Measurements from ENCODE around the gene PDCL2.
"Not testable (repeated sequence)": the region's sequence is repeated elsewhere in the genome, so short reads cannot be mapped to it uniquely, and the experiment has no call there.

Gene PDCL2

DNA sequence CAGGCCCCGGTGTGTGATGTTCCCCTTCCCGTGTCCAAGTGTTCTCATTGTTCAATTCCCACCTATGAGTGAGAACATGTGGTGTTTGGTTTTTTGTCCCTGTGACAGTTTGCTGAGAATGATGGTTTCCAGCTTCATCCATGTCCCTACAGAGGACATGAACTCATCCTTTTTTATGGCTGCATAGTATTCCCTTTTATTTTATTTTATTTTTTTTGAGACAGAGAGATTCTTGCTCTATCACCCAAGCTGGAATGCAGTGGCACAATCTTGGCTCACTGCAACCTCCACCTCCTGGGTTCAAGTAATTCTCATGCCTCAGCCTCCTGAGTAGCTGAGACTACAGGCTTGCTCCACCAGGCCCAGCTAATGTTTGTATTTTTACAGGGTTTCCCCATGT, 9.3 kb downstream of the PDCL2 start:
- not testable (repeated sequence) for DNase-seq

DNA sequence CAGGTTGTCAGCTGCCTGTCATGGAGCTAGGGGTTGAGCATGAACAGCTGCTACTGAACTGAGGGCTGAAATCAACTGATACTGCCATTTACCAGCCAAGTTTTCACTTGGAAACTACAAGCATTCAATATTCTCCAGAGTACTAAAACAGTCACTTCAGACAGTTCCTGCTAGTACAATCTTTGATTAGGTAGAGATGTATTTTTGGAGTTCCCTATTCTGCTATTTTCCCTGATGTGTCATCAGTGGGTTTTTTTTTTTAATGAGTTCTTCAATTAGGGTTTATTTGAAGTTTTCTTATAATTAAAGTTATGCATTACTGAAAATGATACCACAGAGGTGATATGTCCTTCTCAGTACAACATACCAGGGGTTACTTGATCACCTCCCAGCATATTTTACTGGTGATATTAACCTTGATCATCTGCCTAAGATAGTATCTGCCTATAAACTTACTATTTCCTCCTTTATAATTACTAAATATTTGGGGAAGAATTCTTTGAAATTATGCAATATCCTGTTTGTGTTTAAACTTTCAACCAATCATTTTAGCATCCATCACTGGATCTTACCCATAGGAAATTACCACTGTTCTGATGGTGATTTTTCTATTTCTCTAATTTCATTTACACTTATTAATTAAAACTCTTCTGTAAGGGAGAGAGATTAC, 13.6 kb downstream of the PDCL2 start:
- peak; percentile 26 to 68 (median 53) for DNase-seq

DNA sequence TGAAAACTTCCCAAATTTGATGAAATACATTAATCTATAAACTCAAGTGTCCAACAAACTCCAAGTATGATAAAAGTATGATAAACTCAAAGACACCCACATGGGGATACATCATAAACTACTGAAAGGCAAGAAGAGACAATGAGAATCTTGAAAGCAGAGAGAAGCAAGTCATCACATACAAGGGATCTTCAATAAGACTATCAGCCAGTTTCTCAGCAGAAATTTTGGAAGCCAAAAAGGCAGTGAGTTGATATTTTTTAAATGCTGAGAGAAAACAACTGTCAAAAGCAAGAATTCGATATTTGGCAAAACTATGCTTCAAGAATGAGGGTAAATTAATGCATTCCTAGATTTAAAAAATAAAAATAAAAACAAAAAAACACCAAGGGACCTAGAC, 16.5 kb downstream of the PDCL2 start:
- DNase-seq: no peak

DNA sequence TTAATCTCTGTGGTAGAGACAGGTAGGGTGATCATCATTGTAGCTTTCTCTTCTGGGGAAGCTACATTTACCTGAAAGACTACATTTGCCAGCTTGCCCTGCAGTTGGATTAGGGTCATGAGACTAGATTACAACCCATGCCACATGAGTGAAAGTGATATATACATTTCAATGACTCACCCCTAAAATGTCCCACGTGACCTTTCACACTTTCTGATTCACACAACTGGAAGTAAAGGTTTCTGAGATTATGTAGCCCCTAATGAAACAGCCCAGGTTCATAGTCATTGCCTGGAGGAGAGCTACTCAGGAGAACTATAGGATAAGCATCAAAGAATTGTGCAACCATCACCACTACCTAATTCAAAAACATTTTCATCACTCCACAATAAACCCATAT, 17.8 kb downstream of the PDCL2 start:
- DNase-seq: peak; percentile 6 to 23 (median 16)

DNA sequence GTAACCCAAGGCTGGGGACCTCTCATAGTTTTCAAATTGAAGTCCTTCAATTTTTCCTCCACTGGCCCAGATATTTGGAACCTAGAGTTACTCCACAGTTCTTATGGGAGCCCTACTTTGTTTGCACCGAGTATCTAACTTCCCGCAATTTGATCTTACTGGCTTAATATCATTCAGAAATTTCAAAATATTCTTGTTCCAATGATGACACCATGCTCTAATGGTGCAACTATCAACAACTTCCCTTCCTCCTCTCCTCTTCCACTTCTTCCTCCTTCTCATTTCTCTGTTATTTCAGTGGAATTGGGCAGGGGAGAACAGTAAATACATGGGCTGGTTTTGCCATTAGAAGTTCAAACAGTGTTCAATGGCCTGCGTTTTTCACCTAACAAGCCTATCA, 20.2 kb downstream of the PDCL2 start:
- DNase-seq: peak; percentile 4 to 39 (median 29)

DNA sequence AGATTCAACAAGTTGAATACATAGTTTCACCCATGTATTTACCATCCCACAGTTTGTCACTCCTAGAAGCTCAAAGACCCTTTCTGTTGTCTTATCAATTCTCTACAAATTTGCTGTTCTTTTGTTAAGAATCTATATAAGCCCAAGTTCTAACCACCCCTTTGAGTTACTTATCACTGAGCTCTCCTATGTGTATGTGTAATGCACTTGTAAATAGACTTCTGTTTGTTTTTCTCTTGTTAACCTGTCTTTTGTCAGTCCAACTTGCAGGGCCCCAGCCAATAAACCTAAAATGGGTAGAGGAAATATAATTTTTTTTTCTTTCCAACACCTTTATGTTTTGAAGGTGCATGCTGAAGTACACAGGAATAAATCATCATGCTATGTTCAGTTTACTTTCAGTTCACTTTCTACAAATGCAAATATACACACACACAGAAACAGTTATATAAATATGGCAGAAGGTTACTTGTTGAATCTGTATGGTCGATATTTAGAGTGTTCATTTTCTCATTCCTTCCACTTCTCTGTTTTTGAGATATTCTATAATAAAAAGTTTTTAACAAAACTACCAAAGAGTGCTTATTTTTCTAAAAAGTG, 23.0 kb downstream of the PDCL2 start:
- no peak for DNase-seq

DNA sequence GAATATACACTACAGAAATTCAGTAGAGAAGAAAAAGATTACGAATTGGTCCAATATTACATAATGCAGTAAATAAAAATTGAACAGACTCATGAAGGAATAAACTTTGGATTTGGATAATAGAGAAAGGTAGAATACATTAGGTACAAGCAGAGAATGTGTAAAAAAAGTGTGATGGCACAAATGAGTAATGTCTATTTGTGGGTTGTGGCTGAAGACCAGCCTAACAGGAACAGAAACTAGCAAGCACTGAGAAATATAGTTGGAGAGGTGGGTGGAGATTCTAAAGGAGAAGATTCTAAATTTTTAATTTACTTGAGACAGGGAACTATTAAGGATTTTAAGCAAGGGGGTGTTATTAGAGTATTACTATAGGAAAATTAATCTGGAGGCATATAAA, 30.2 kb downstream of the PDCL2 start:
- peak; percentile 65 to 85 (median 85) for DNase-seq

DNA sequence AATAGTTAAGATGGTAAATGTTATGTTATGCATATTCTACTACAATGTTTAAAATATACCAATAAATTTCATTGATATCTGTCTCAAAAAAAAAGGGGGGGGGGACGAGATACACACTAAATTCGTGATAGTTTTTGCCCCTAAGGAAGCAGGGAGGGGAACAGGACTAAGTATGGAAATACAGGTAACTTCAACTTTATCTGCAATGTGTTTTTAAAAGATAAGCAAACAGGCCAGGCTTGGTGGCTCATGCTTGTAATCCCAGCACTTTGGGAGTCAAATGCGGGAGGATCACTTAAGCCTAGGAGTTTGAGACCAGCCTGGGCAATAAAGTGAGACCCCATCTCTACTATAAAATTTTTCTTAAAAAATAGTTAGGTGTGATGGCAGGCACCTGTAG, 31.9 kb downstream of the PDCL2 start:
- DNase-seq: no peak

DNA sequence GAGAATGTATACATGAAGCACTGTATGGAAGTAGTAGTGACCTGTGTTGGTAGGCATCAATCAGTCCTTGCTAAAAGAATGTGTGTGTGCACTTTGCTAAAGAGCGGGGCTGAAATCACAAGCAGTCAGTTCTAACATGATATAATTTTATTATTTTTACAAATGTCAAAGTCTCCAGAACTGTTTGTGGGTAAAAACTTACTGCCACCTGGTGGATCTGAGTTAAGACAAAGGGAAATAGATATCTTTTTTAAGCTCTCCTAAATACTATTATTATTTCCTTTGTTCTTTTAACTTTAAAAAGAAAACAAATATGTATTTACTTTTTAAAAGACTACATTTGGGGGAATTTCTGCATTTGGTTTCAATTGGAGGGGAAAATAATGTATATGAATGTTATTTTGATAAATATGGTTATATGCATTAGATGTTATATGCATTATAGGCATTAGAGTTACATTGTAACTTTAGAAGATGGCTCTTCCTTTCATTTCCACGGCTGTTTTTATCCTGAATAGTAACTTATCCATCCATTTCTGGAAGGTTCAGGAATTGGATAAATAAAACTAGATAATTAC, 37.5 kb downstream of the PDCL2 start:
- peak; percentile 31 to 43 (median 36) for DNase-seq

DNA sequence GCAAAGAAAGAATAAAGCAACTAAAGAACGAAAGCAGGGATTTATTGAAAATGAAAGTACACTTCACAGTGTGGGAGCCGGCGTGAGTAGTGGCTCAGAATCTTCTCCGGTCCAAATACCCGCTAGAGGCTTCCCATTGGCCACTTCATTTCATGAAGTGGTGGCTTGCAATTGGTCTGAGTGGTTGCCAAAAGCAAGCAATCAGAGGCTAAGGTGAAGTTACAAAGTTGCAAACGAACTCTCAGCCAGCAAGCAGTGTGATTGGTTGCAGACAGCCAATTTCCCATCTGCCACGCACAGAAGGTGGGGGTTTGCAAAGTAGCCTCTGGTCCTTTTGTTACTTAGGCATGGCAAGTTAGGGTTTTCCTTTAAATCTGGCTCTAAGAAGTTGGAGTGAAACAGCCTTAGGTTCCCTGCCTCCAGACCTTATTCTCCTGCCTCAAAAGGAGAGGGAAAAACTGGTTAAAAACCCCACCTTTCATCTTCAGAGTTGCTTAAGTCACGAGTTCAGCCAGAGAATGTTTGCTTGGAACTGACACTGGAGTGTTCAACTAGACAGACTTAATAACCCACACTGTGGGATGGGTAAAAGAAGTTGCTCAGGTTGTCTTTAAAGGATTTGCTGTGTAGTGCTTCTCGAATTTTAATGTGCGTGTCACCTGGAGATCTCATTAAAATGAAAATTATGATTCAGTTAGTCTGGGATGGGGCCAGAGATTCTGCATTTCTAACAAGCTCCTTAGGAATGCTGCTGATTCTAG, 38.4 kb downstream of the PDCL2 start:
- no peak for DNase-seq

DNA sequence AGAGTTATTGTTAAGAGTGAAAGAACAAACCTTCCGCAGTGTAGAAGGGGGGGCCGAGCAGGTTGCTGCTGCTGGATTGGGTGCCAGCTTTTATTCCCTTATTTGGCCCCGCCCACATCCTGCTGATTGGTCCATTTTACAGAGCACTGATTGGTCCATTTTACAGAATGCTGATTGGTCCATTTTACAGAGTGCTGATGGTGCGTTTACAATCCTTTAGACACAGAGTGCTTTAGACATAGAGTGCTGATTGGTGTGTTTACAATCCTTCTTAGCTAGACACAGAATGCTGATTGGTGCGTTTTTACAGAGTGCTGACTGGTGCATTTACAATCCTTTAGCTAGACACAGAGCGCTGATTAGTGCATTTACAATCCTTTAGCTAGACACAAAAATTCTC, 40.1 kb downstream of the PDCL2 start:
- DNase-seq: not testable (repeated sequence)

DNA sequence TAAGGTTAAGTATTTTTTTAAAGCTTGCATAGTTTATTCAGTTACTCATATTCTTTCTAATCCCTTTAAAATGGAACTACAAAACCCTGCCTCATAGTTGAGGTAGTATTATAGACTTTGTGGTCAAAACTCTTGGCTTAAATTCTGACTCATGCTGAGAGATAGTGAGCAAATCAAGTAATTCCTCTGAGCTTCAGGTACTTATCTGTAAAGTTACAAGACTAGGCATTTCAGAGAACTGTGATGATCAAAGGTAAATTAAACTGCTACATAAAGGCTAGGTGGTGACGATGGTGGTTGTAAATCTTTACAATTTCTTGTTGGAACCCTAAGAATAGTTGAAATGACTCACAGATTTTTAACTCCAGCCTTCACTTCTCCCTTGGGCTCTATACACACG, 42.2 kb downstream of the PDCL2 start:
- DNase-seq: no peak

DNA sequence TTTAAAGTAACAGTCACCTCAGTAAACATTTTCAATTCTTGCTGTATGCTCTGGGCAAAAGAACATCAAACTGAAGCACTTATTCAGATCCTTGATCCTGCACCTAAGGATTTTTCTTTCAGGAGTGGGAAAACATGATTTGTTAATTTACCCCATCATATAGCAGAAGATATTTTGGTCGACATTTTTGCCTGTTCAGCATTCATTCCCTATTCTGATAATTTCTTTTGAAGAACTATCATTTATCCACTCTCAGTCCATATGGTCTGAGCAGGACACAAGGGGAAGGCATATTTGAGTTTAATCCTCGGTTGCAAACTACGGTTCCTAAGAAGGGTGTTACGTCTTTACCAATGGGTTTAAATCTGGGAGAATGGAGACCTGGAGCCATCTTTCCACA, 44.1 kb downstream of the PDCL2 start:
- no peak for DNase-seq

DNA sequence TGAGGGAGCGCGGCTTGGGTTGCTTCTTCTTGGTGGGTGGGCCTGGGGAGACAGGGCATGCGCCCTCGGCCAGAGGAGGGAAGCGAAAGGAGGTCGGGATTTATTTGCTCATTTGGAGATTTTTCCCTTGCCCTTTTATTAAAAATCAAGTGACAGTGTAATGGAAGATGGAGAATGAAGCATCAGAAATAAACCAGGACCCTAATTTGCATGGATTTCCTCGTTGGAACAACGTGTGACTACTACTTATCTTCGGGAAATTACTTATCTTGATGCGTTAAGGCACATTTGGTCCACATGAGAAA, 44.6 kb downstream of the PDCL2 start:
- peak in 1 of 3 donors; percentile 37 for DNase-seq

DNA sequence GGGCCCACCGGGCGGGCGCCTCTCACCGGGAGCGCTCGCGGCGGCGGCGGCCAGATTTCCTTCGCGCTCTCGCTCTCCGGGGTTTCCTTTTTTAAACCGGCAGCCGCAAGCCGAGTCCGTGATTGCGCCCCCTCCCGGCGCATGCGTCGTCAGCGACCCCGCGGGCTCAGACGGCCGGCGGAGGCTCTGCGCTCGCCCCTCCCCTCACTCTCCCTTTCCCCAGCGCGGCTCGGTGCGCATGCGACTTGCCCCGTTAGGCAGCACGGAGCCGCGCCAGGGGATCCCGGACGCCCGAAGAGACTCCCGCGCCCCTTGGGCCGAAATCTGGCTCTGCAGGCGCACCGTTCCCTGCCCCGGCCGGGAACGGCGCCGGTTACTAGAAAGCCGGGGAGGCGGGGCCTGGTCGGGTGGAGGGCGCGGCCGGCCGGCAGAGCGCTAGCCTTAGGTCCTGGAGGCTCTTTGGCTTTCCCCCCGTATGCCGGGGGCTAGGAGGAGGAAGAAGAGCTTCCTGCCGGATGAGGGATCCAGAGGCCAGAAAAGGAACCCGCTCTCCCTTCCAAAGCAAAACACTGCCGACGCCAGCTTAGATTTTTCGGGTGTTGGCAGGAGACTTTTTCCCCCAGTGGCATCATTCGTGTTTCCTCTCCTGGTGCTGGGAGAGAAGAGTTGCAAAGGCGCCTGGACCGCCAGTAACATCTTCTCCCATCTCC, 45.1 kb downstream of the PDCL2 start, which contains the start of gene CLOCK:
CLOCK (minus strand) TSS at position 154 of the 710 bp plus-strand sequence. CDS start 64,124 bp downstream, outside the sequence.
- peak; percentile 90 to 94 (median 92) for DNase-seq

DNA sequence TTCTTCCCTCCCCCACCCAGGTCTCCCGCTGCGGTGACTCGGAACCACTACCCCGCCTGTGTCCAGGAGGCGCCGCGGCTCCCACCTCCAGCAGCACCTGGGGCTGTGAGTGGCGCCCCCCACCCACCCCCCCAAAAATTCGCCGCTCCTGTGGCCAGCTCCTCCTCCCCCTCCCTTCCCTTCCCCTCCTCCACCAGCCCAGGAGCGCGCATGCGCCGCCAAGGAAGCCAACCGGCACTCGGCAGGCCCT, 45.6 kb downstream of the PDCL2 start:
- no peak for DNase-seq

DNA sequence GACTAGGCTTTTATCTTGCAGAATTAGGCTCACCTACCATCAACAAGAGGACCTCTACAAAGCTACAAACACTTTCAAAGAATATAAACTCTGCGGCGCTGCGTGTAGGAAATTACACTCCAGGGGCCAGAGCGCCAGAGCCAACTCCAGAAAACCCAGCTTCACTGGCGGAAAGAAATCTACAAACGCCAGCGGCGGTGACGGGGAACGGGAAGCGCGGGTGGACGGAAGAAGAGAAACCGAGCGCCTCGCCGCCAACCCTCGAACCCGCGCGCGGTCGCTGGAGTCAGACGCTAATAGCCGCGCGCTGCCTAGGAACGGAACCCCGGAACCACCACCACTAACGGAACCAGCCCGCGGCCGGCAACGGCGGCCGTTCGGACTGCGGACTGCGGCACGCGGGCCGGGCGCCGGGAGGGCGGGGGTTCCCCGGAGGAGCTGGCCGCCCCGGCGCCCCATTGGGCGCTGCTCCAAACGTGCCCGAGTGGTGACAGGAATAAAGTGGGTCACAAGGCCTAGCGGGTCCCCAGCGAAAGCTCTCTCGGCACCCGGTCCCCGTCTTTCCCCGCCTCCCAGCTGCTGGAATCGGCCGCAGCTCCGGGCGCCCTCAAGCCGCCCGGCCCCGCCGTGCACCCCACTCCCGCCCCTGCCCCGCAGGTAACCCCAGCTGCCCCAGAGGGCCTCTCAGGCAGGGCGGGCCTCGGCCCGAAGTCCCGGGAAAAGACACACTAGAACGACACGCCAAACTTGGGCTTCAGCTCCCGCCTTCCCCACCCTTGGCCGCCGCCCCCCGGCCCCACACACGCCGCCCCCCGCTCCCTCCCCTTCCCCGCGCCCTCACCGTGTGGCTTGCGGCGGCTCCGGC, 46.2 kb downstream of the PDCL2 start:
- peak; percentile 85 to 91 (median 88) for DNase-seq

DNA sequence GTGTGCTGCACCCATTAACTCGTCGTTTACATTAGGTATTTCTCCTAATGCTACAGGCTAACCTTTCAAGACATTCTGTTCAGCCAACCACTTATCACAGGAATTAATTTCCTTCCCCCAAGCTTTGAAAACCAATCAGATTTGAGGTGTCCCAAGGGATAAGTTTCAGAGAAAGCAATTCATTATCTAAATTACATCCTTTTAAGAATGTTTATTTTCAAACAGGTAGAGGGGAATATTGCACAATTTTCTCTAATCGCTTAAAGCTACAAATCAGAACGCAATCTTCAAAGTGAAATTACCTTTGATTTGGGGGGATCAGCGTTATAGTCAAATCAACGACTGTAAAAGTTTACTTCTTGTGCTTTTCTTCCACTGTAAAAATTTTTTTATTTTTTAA, 46.9 kb downstream of the PDCL2 start:
- peak in 1 of 3 donors; percentile 4 for DNase-seq

DNA sequence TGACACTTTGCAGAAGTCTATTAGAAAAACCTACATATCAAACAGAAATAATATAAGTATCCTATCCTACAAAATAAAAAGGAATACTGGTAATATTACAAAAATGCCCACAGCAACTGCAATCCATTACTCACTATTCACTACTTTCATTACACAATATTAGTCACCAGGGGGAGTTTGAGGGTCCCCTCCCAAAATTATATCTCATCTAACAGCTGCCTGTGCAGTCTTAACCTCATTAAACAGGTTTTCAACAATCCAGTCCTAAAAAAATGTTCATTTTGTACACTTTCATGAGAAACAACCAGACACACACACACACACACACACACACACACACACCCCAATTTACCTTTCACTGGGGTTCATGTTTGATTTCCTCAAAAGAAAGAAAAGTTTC, 48.2 kb downstream of the PDCL2 start:
- peak in 2 of 3 donors; percentile 1 to 28 for DNase-seq

DNA sequence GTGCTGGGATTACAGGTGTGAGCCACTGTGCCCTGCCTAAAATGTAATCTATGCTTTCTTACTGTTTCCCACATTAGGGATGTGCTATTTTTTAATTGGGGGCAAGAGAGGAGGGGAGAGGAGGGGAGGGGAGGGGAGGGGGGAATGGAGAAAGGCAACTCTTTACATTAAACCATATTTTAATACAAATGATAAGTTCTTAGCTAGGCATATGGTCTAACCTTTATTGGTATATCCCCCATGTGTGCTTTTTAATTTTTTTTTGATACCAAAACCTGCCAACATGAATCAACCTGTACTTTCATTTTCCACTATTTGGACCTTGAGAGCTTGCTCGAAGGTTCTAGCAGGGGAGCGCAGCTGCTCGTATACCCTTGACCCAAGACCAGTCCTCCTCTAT, 51.8 kb downstream of the PDCL2 start:
- no peak for DNase-seq

DNA sequence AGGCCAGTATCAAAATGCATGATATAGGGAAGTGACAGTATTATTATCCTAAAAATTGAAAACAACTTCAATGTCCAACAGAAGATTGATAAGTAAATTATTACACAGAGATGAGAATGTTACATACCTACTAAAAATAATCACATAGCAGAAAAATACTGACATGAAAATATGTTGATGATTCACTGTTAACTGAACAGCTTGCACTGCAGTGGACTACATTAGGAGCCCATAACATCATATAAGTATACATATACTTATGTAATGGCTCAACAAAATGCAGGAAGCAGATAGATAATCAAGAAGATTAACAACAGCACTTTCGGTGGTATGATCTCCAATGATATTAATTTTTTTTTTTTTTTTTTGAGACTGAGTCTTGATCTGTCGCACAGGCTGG, 52.4 kb downstream of the PDCL2 start:
- no peak for DNase-seq

DNA sequence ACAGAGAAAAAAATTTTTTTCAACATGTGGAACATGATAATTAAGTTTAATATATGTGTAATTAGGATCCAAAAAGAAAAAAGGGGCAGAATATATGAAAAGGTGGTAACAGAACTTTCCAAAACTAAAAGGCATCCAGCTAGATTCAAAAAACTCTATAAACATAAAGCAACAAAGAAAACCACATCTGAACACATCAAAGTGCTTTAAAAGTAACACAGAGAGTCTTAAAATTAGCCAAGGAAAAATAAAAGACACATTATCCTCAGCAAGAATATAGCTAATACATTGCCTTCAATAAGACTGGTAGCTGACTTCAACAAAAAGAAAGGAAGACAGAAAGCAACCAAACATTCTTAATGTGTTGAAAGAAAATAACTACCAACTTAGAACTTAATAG, 53.5 kb downstream of the PDCL2 start:
- DNase-seq: no peak
